ENCODE results near the gene LEKR1. TPM values are rescaled to one million over a fixed set of nuclear protein-coding genes. Genes with fewer than 3 reads are reported as not detected.

Gene LEKR1
- total and polyA plus RNA-seq, 9 of the 15 experiments (the other 6 are each of a cell fraction or from before 2014, with no cell fraction given), result 0.76 to 1.8 (median 1.2) TPM

DNA sequence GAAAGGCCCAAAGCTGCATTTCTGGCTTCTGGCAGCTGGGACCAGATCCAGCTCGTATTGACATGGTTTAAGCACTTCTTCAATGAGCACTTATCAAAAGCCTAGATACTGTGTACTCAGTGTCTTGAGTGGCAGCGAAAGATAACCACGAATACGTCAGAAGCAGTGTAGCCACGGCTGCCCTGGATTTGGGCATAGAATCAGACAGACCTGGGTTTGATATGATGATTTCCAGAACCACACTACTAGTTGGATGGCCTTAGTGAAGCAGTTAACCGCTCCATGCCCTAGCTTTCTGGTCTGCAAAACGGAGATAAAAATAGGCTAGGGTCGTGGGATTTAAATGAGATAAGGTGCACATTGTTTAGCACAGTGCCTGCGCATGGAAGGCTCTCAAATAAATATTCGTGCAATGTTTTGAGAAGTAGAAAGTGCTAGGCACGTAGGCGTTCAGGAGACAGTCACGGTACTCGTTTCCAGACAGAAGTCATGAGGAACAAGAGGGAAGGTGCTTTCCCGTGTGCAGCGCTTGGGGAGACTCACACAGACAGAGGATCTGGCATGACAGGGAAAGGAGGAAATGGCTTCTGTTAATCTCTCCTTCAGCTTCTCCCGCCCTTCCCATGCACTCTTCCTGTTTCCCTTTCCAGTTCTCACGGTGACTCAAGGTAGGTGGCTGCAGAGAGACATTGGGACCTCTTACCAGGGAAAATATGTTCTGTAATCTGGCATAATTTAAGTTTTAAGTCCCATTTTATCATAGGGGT is 263.5 kb downstream of the LEKR1 start (continued):
- peak; percentile 60 for TF ChIP-seq CCNT2 (IDR thresholded peaks at IDR 0.05; ENCODE audit: borderline replicate concordance, extremely low read depth, insufficient read length, low read depth, low read length)
- peak; percentile 72; the same call in 1 of the 2 replicates for TF ChIP-seq LCOR (CRISPR knock-in tag; IDR thresholded peaks at IDR 0.05)
- no peak for TF ChIP-seq ZNF589 (CRISPR knock-in tag; IDR thresholded peaks at IDR 0.05; ENCODE audit: low read depth)
- no peak for TF ChIP-seq GTF2B (IDR thresholded peaks at IDR 0.05; ENCODE audit: extremely low read depth, insufficient read length)
- peak; percentile 97 for TF ChIP-seq REST (IDR thresholded peaks at IDR 0.05; ENCODE audit: borderline replicate concordance)
- no peak for TF ChIP-seq REST (CRISPR knock-in tag; IDR thresholded peaks at IDR 0.05; ENCODE audit: low read depth)
- no peak for TF ChIP-seq CHD4 (IDR thresholded peaks at IDR 0.05; ENCODE audit: insufficient read depth, insufficient replicate concordance, low read depth, low read length, poor library complexity, severe bottlenecking)
- TF ChIP-seq POLR2H (tag; IDR thresholded peaks at IDR 0.05; ENCODE audit: low read depth), result peak; percentile 63
- no peak for TF ChIP-seq XRCC3 (IDR thresholded peaks at IDR 0.05)
- TF ChIP-seq ZNF717 (CRISPR knock-in tag; IDR thresholded peaks at IDR 0.05), result 0 out of 2 replicates have a peak, but pooled peaks have one; percentile 45
- 0 out of 2 replicates have a peak, but pooled peaks have one; percentile 20 for TF ChIP-seq TCFL5 (CRISPR knock-in tag; conservative IDR thresholded peaks at IDR 0.05)
- no peak for TF ChIP-seq RBM17 (IDR thresholded peaks at IDR 0.05; ENCODE audit: borderline replicate concordance, low read depth, low read length)
- TF ChIP-seq ZNF583 (CRISPR knock-in tag; IDR thresholded peaks at IDR 0.05), result no peak
- peak; percentile 28 for TF ChIP-seq CHD1 (IDR thresholded peaks at IDR 0.05; ENCODE audit: low read length)

Data from K562 (cell line).